Measurements from ENCODE around the gene TMED7.

DNA sequence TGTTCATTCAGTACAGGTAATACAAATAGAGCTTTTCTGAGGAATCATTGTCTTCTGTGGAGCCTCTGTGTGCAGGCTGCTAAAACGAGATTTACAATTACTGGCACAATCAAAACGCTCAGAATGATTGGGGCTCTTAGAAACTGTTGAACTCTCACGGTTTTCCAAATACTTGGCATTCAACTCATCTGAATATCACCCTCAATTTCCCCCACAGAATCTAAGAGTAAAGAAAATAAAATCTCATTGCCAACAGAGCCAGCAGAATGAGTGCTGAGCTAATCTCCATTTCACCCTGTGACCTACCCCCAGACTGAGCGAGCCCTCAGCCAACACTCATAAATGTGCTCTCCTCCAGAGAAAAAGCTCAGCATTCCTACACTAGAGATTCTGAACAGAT is 35.3 kb upstream of the TMED7 start:
- TF ChIP-seq CTCF (IDR thresholded peaks at IDR 0.05), result no peak
- no peak for TF ChIP-seq POLR2A (IDR thresholded peaks at IDR 0.05)
- TF ChIP-seq POLR2AphosphoS5 (IDR thresholded peaks at IDR 0.05; ENCODE audit: insufficient read depth in 1 of 2, low read depth in 1 of 2), result no peak

Data from vagina (tissue), 2 donors.